SH-SY5Y (cell line): ENCODE results near the gene CAMKK2.

Experiments
- GATA2 ChIP-seq: IDR thresholded peaks from 2 replicates; pipeline ENCODE4 v1.6.1; 2011; ENCODE audit warnings: mild to moderate bottlenecking, low read depth, low read length
- GATA3 ChIP-seq: IDR thresholded peaks from 2 replicates; pipeline ENCODE4 v1.6.1; 2011; ENCODE audit warnings: low read depth, mild to moderate bottlenecking, low read length, moderate library complexity

DNA sequence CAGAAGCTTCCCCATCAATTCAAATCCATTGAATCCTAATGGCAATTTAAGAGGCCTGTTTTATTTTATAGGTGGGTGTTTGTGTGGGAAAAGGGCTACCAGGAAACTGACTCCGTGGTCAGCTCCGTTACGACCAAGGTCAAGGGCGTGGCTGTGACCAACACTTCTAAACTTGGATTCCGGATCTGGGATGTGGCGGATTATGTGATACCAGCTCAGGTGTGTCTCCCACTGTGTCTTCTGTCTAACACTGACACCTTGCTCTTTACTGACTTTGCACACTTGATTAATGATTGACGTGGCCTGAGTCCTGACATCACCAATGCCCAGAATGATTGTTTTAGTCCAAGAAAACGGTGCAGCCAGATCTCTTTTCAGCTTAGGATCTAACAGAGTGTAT is 79.4 kb downstream of the CAMKK2 start:
- TF ChIP-seq GATA2 (no peak), GATA3 (no peak)
